Loucy (cell line): Measurements from ENCODE around the gene PYROXD2.

ENCODE experiments used
- H2AFZ ChIP-seq: fragments of 200-600 bp; sonication (generic); 2 replicates; pipeline ENCODE4 v1.6.0; 2016; ENCODE audit warnings: antibody characterized with exemption, mild to moderate bottlenecking, low read length, moderate library complexity
- H3F3A ChIP-seq: fragments of 200-600 bp; 2 replicates; pipeline ENCODE4 v1.6.0; 2016; ENCODE audit warnings: antibody characterized with exemption, low read depth, mild to moderate bottlenecking
- H3K27me3 ChIP-seq: fragments of 200-600 bp; sonication (generic); 2 replicates; pipeline ENCODE4 v1.6.1; 2014; ENCODE audit warnings: low read length, mild to moderate bottlenecking; ENCODE audit not compliant: insufficient read depth, poor library complexity, severe bottlenecking
- H3K36me3 ChIP-seq: fragments of 200-600 bp; sonication (generic); 2 replicates; pipeline ENCODE4 v1.6.1; 2016; ENCODE audit warnings: low read length; ENCODE audit not compliant: insufficient read depth
- H3K4me1 ChIP-seq: fragments of 200-600 bp; sonication (generic); 2 replicates; pipeline ENCODE4 v1.5.1; 2014; ENCODE audit warnings: low read length, mild to moderate bottlenecking; ENCODE audit not compliant: insufficient read depth, poor library complexity, severe bottlenecking
- H3K4me2 ChIP-seq: fragments of 200-600 bp; sonication (generic); 2 replicates; pipeline ENCODE4 v1.6.0; 2014; ENCODE audit warnings: antibody characterized with exemption, low read length, low read depth, mild to moderate bottlenecking; ENCODE audit not compliant: poor library complexity, severe bottlenecking
- H3K4me3 ChIP-seq: fragments of 200-600 bp; sonication (generic); 2 replicates; pipeline ENCODE4 v1.5.1; 2014; ENCODE audit warnings: low read length, mild to moderate bottlenecking, mixed read lengths; ENCODE audit not compliant: poor library complexity, severe bottlenecking
- H3K79me2 ChIP-seq: fragments of 200-600 bp; sonication (generic); 2 replicates; pipeline ENCODE4 v1.6.1; 2014; ENCODE audit warnings: low read length; ENCODE audit not compliant: insufficient read depth
- H3K9ac ChIP-seq: fragments of 200-600 bp; sonication (generic); 2 replicates; pipeline ENCODE4 v1.6.0; 2014; ENCODE audit warnings: mild to moderate bottlenecking, low read depth, low read length, moderate library complexity; ENCODE audit not compliant: poor library complexity, severe bottlenecking
- H3K9me2 ChIP-seq: fragments of 200-600 bp; sonication (generic); replicated peaks from 2 replicates; pipeline ENCODE4 v1.6.1; 2016; ENCODE audit warnings: low read depth, low read length, mixed read lengths
- H3K9me3 ChIP-seq: fragments of 200-600 bp; sonication (generic); 2 replicates; pipeline ENCODE4 v1.6.1; 2014; ENCODE audit warnings: mild to moderate bottlenecking, antibody characterized with exemption, low read length, low read depth; ENCODE audit not compliant: insufficient read depth
- H4K20me1 ChIP-seq: fragments of 200-600 bp; sonication (generic); 2 replicates; pipeline ENCODE4 v1.6.0; 2014; ENCODE audit warnings: antibody characterized with exemption, low read length, mild to moderate bottlenecking; ENCODE audit not compliant: insufficient read depth, poor library complexity, severe bottlenecking
- CTCF ChIP-seq: fragments of 200-600 bp; sonication (generic); conservative IDR thresholded peaks from 2 replicates; pipeline ENCODE4 v1.5.1; 2014; ENCODE audit warnings: mild to moderate bottlenecking, antibody characterized with exemption, low read length
- EZH2phosphoT487 ChIP-seq: fragments of 200-600 bp; IDR thresholded peaks from 2 replicates; pipeline ENCODE4 v1.6.1; 2018; ENCODE audit warnings: antibody characterized with exemption, mild to moderate bottlenecking, moderate library complexity, borderline replicate concordance

PYROXD2 gene

GRCh38 chr10:98365406-98366061 lies 49.4 kb downstream of the PYROXD2 start:
- no peaks in the 10 kb centered on the region for H3K9me2 ChIP-seq
- H3K79me2 ChIP-seq = no peaks in the 10 kb centered on the region
- H3F3A ChIP-seq = no peaks in the 10 kb centered on the region
- no peaks in the 10 kb centered on the region for H4K20me1 ChIP-seq
- H3K36me3 ChIP-seq = no peaks in the 10 kb centered on the region
- H3K9ac ChIP-seq = no peak overlapping the region
- no peak for TF ChIP-seq CTCF
- no peak for TF ChIP-seq EZH2phosphoT487
- no peaks in the 10 kb centered on the region for H3K27me3 ChIP-seq
- no peak overlapping the region for H3K4me3 ChIP-seq
- no peaks in the 10 kb centered on the region for H3K9me3 ChIP-seq
- no peak overlapping the region for H3K4me2 ChIP-seq
- no peaks in the 10 kb centered on the region for H3K4me1 ChIP-seq
- no peak overlapping the region for H2AFZ ChIP-seq

GRCh38 chr10:98364432-98365102 lies 50.4 kb downstream of the PYROXD2 start:
- Histone ChIP-seq H3K4me1 (no peaks in the 10 kb centered on the region), H3K9ac (no peak overlapping the region), H3K36me3 (no peaks in the 10 kb centered on the region), H3K4me2 (no peak overlapping the region), H3K27me3 (no peaks in the 10 kb centered on the region), H4K20me1 (no peaks in the 10 kb centered on the region), H3K9me2 (no peaks in the 10 kb centered on the region), H3K4me3 (no peak overlapping the region), H3K9me3 (no peaks in the 10 kb centered on the region), H3F3A (no peaks in the 10 kb centered on the region), H3K79me2 (no peaks in the 10 kb centered on the region), H2AFZ (no peak overlapping the region)
- TF ChIP-seq CTCF (no peak), EZH2phosphoT487 (no peak)

GRCh38 chr10:98363220-98363619 lies 51.8 kb downstream of the PYROXD2 start:
- Histone ChIP-seq H3K9ac (no peak overlapping the region), H3K9me2 (no peaks in the 10 kb centered on the region), H3K79me2 (no peaks in the 10 kb centered on the region), H3K27me3 (no peaks in the 10 kb centered on the region), H3K36me3 (no peaks in the 10 kb centered on the region), H2AFZ (no peak overlapping the region), H3K4me2 (no peak overlapping the region), H3K4me3 (no peak overlapping the region), H3K4me1 (no peaks in the 10 kb centered on the region), H4K20me1 (no peaks in the 10 kb centered on the region), H3F3A (no peaks in the 10 kb centered on the region), H3K9me3 (no peaks in the 10 kb centered on the region)
- TF ChIP-seq CTCF = no peak
- no peak for TF ChIP-seq EZH2phosphoT487
